HepG2 (cell line): ENCODE results near the gene KRT3. TPM values are rescaled to one million over a fixed set of nuclear protein-coding genes. Genes with fewer than 3 reads are reported as not detected.

Source experiments
- ATAC-seq: fragments of 200-7000 bp; cut with Tn5 transposase; 3 replicates; pipeline ENCODE4 v1.9.1; 2020; ENCODE audit warnings: mild to moderate bottlenecking, moderate library complexity
- BruUV-seq: library from RNA; stranded (reverse); fragments of 400-500 nt; replicated peaks from 2 replicates; lab custom pipeline; 2021; lab: Mats Ljungman, UMichigan
- CTCF ChIA-PET: fragments of 300-600 bp; formaldehyde crosslinking; extraction: SDS; loops from one replicate; lab custom pipeline; 2021; ENCODE audit warnings: low total read pairs, inconsistent platforms, low intra/inter-chr PET ratio; lab: Yijun Ruan, JAX
- POLR2A ChIA-PET: fragments of 350-600 bp; sonication (Branson Sonifier 250); formaldehyde crosslinking; loops from one replicate; lab custom pipeline; 2020; ENCODE audit warnings: antibody characterized with exemption, inconsistent platforms; lab: Yijun Ruan, JAX
- DNase-seq: peaks from one replicate; pipeline ENCODE4 v3.0.0-alpha.2; 2015; ENCODE audit warnings: low spot score
- FAIRE-seq: peaks from 3 replicates; lab custom pipeline; 2011; peaks lifted over from hg19 to GRCh38; lab: Jason Lieb, UNC
- H2AFZ ChIP-seq: one replicate; pipeline ENCODE4 v1.6.1; 2011; ENCODE audit warnings: low read length, inconsistent platforms
- H3K27ac ChIP-seq: fragments of 300-600 bp; 3 replicates; pipeline ENCODE4 v1.8.0; 2011; ENCODE audit warnings: mixed run types, mild to moderate bottlenecking, mixed read lengths, low read length, inconsistent platforms; ENCODE audit not compliant: insufficient read depth; ENCODE audit errors: extremely low read length
- H3K27me3 ChIP-seq, 2 experiments: fragments of 200-600 bp in 1 of 2; 2 replicates in 1 of 2; 3 replicates in 1 of 2; pipeline versions ENCODE4 v1.6.0 to v1.8.0; 2011; ENCODE audit warnings: low read length in 2 of 2, mild to moderate bottlenecking in 2 of 2, moderate library complexity in 2 of 2, inconsistent platforms in 1 of 2; ENCODE audit not compliant: insufficient read depth in 2 of 2, control insufficient read depth in 1 of 2
- H3K36me3 ChIP-seq, 2 experiments: fragments of 200-600 bp in 1 of 2; replicated peaks in 1 of 2; 2 replicates in 1 of 2; 3 replicates in 1 of 2; pipeline versions ENCODE4 v1.5.1 to v1.8.0; 2011; ENCODE audit warnings: low read length in 2 of 2, inconsistent platforms in 1 of 2; ENCODE audit not compliant: insufficient read depth in 2 of 2, control insufficient read depth in 1 of 2
- H3K4me1 ChIP-seq: 2 replicates; pipeline ENCODE4 v1.5.1; 2012; ENCODE audit warnings: low read length, inconsistent platforms; ENCODE audit not compliant: insufficient read depth
- H3K4me2 ChIP-seq: 2 replicates; pipeline ENCODE4 v1.6.0; 2011; ENCODE audit warnings: low read depth, low read length, inconsistent platforms
- H3K4me3 ChIP-seq, 3 experiments: fragments of 200-600 bp in 1 of 3; sonication (generic), shearing (Covaris generic) in 1 of 3; replicated peaks in 1 of 3; 2 replicates each; pipeline ENCODE4 v1.5.1; 2011 to 2016; ENCODE audit warnings: low read length in 3 of 3, inconsistent platforms in 2 of 3, low read depth in 2 of 3, mild to moderate bottlenecking in 2 of 3, control low read depth in 1 of 3, mixed read lengths in 1 of 3; ENCODE audit not compliant: insufficient read depth in 1 of 3
- H3K79me2 ChIP-seq: one replicate; pipeline ENCODE4 v1.6.1; 2011; ENCODE audit warnings: low read length, inconsistent platforms; ENCODE audit not compliant: insufficient read depth
- H3K9ac ChIP-seq: 2 replicates; pipeline ENCODE4 v1.6.0; 2011; ENCODE audit warnings: mild to moderate bottlenecking, low read depth, low read length, inconsistent platforms; ENCODE audit not compliant: insufficient read depth
- H3K9me3 ChIP-seq: 2 replicates; pipeline ENCODE4 v1.5.1; 2012; ENCODE audit warnings: mild to moderate bottlenecking, low read length
- H4K20me1 ChIP-seq: 2 replicates; pipeline ENCODE4 v1.6.0; 2011; ENCODE audit warnings: inconsistent platforms, mild to moderate bottlenecking, low read length, moderate library complexity; ENCODE audit not compliant: insufficient read depth
- ARID5B ChIP-seq: IDR thresholded peaks from 2 replicates; pipeline ENCODE4 v1.4.0; 2020; ENCODE audit warnings: mild to moderate bottlenecking, missing genetic modification reagents
- FIP1L1 ChIP-seq: fragments of 200-400 bp; formaldehyde crosslinking; IDR thresholded peaks from 2 replicates; pipeline ENCODE4 v1.6.1; 2018; ENCODE audit warnings: low read depth, mild to moderate bottlenecking, low read length, moderate library complexity, borderline replicate concordance; ENCODE audit not compliant: insufficient read depth
- PRDM4 ChIP-seq: sonication (generic); formaldehyde crosslinking; IDR thresholded peaks from 2 replicates; pipeline ENCODE4 v1.9.0; 2021; ENCODE audit warnings: missing genetic modification reagents, borderline replicate concordance
- ZBTB2 ChIP-seq: sonication (generic); formaldehyde crosslinking; IDR thresholded peaks from 2 replicates; pipeline ENCODE4 v1.8.0; 2022; ENCODE audit warnings: low read depth, missing genetic modification reagents
- ZC3H4 ChIP-seq: sonication (generic); formaldehyde crosslinking; IDR thresholded peaks from 2 replicates; pipeline ENCODE4 v1.4.0; 2020; ENCODE audit warnings: missing genetic modification reagents, borderline replicate concordance
- ZNF331 ChIP-seq: sonication (generic); formaldehyde crosslinking; IDR thresholded peaks from 2 replicates; pipeline ENCODE4 v1.4.0; 2020; ENCODE audit warnings: missing genetic modification reagents
- ZNF512B ChIP-seq: sonication (generic); formaldehyde crosslinking; IDR thresholded peaks from 2 replicates; pipeline ENCODE4 v1.5.1; 2020; ENCODE audit warnings: missing genetic modification reagents, mild to moderate bottlenecking, borderline replicate concordance
- ZNF776 ChIP-seq: sonication (generic); formaldehyde crosslinking; IDR thresholded peaks from 2 replicates; pipeline ENCODE4 v1.4.0; 2020; ENCODE audit warnings: mild to moderate bottlenecking, missing genetic modification reagents
- ZSCAN21 ChIP-seq: sonication (generic); formaldehyde crosslinking; IDR thresholded peaks from 2 replicates; pipeline ENCODE4 v1.8.0; 2022; ENCODE audit warnings: mild to moderate bottlenecking, missing genetic modification reagents, moderate library complexity, borderline replicate concordance
- ZXDC ChIP-seq: sonication (generic); formaldehyde crosslinking; IDR thresholded peaks from 2 replicates; pipeline ENCODE4 v1.5.0; 2020; ENCODE audit warnings: mild to moderate bottlenecking, missing genetic modification reagents
- WGBS: methylation state at CpG from one replicate; pipeline ENCODE4 v1.1.6; 2017; ENCODE audit warnings: low lambda C conversion rate; 5-methylcytosine and 5-hydroxymethylcytosine counted together
- in situ Hi-C: cut with HindIII; loops from 2 replicates; pipeline ENCODE4 v1.10.0; 2017; ENCODE audit warnings: low pct_unique_long_range_greater_than_20kb; ENCODE audit not compliant: extremely low pct_ligation_motif_present
- intact Hi-C: fragments of 100-400 bp; cut with micrococcal nuclease; formaldehyde crosslinking; loops from one replicate; pipeline ENCODE4 v1.10.0; 2022; ENCODE audit not compliant: unreplicated experiment
- polyA plus RNA-seq, 8 experiments: library from polyadenylated mRNA; depleted of rRNA in 3 of 8; stranded (reverse) in 7 of 8; unstranded in 1 of 8; fragments of >200 nt; fragmentation: Illumina TruSeq in 4 of 8; extraction: Trizol in 4 of 8; gene quantifications; 2 replicates each; pipeline versions ENCODE4 v1.2.1 to v1.2.3, GENCODE V29; 2011 to 2016; ENCODE audit warnings: low read depth in 4 of 8, missing spikeins in 1 of 8, mixed read lengths in 1 of 8; ENCODE audit not compliant: insufficient read depth in 1 of 8
- total RNA-seq, 5 experiments: library from RNA; depleted of rRNA; stranded (reverse); fragments of >200 nt; fragmentation: Illumina TruSeq; extraction: Trizol; gene quantifications; 2 replicates each; pipeline ENCODE4 v1.2.3, GENCODE V29; 2016; ENCODE audit warnings: low read depth in 1 of 5

The KRT3 gene
- total and polyA plus RNA-seq, 2 of the 13 experiments (the other 11 are each of a cell fraction or from before 2014, with no cell fraction given), result not detected

GRCh38 chr12:52825961-52826360, 30.0 kb upstream of the KRT3 start:
- intact Hi-C loops, result no loop called here
- in situ Hi-C loops, result no loop called here
- ChIA-PET CTCF (no interaction called here), POLR2A (no interaction called here)
- Histone ChIP-seq H3K27ac (no peak overlapping the region), H3K4me2 (no peak overlapping the region), H3K36me3 (no peaks in the 10 kb centered on the region), H3K9ac (no peak overlapping the region), H3K9me3 (no peaks in the 10 kb centered on the region), H3K4me1 (peaks cover 9% of the 10 kb centered on the region), H2AFZ (no peak overlapping the region), H3K27me3 (peaks cover 1 to 24% of the 10 kb centered on the region in 2 experiments; a peak in 3 of 5 replicates), H3K79me2 (no peaks in the 10 kb centered on the region), H4K20me1 (no peaks in the 10 kb centered on the region), H3K4me3 (no peak overlapping the region)
- no TSS peak for BruUV-seq
- no peak for ATAC-seq
- 22% methylated on average over 4 of the region's 4 CpGs for WGBS
- FAIRE-seq, result no peak
- no peak for DNase-seq
- TF ChIP-seq FIP1L1, result no peak
- no peak for TF ChIP-seq ZXDC (CRISPR knock-in tag)
- no peak for TF ChIP-seq ZNF512B
- no peak for TF ChIP-seq ZSCAN21 (CRISPR knock-in tag)
- TF ChIP-seq ZC3H4 (CRISPR knock-in tag), result no peak
- TF ChIP-seq PRDM4 (CRISPR knock-in tag), result no peak
- no peak for TF ChIP-seq ZBTB2 (CRISPR knock-in tag)
- TF ChIP-seq ZNF331, result no peak
- no peak for TF ChIP-seq ARID5B
- TF ChIP-seq ZNF776, result no peak
